ENCODE results near the gene FOXI2.

Gene FOXI2

DNA sequence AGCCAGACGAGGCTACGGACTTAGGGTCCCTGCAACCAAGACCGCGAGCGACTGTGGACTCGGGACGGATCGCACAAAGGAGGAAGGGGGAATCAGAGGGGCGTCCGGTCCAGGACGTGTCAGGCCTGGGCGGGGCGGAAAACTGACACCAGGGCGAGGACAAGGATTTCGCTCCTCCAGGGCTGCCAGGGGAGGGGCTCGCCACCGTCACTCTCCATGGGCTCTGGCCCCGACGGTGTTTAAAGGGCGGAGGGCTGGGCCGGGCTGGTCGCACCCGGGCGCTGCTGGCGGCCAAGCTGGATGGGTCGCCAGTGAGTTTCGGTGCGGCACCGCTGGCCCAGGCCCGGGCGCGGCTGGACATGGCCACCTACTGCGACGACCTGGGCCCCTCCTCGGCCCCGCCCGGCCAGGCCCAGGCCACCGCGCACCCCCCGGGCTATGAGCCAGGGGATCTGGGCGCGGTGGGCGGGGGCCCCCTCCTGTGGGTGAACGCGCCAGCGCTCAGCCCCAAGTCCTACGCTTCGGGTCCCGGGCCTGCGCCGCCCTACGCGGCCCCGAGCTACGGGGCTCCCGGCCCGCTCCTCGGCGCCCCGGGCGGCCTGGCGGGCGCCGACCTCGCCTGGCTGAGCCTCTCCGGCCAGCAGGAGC lies at the start of gene FOXI2:
TSS of gene FOXI2 (plus strand) at position 271 of the 648 bp plus-strand sequence. CDS start at position 360, 89 bp downstream.
- no peak for DNase-seq (ENCODE audit: low read depth, low spot score)

DNA sequence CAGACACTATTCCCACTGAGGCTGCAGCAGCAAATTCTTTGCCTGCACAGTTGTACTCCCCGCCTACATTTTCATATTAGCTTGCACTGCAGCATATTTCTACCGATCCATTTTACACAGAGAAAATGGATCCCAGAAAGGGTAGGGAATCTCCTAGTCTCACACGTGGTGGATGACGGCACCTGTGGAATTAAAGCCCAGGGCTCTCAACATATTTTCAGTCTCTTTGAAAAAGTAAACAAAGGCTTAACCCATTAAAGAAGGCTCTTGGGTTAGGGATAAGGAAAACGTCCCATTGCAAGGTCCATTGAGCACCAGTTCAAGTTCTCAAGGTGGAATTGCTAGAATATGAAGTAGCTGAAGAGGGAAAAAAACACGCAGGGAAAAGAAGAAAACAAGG lies 49.4 kb upstream of the FOXI2 start:
- DNase-seq (ENCODE audit: low read depth, low spot score): no peak

DNA sequence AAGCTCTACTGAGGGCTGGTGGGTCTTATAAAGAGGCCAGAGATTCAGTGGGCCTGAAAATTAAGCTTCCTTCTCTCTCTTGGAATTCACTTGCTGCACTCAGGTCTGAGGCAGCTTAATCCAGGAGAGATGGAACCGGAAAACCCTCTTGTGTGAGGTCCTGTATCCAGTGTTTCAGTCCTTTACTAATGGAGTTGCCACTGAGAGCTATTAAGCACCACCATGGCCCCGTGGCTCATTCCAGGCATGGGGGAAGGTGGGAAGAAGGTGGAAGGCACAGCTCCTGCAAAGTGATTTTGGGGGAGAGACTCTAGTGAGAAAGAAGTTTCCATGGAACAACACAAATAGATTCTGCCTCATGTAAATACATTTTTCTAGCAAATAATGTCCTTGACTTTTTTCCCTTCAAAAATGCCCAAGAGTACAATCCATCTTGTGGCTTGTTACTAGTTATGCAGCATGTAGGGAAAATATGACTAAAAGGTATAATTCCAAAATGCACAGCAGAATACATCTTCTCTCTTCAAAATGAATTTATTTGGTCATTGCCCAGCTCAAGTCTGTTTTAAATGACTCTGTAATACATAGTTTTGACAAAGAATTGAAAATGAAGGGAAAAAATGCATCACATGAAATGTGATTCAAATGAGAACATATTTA lies 46.7 kb upstream of the FOXI2 start:
- no peak for DNase-seq (ENCODE audit: low read depth, low spot score)

DNA sequence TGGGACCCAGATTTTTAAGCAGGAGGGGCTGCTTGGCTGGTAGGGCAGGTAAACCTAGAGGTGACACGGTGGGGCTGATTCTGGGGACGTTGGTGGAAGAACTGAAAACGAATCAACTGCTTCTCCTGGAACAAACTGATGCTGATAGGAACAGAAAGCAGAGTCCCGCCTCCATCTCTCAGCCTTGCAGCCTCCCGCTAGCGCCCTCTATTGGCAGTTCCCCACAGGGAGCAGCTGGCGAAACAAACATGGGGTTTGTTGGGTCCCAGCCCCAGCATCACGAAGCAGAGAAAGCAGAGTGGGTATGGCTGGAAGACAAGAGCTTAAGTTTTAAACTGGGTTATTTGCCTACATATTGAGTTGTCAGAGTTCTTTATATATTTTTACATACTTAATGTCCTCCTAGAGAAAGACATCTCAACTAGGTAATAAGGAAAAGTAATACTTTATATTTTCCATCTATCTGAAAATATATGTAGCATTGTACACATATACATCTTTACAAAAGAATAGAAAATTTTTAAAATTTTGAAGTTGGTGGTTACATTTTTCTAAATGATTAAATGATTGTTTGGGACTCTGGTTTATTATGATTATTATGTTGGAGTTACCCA lies 42.3 kb upstream of the FOXI2 start:
- DNase-seq (ENCODE audit: low read depth, low spot score): no peak

DNA sequence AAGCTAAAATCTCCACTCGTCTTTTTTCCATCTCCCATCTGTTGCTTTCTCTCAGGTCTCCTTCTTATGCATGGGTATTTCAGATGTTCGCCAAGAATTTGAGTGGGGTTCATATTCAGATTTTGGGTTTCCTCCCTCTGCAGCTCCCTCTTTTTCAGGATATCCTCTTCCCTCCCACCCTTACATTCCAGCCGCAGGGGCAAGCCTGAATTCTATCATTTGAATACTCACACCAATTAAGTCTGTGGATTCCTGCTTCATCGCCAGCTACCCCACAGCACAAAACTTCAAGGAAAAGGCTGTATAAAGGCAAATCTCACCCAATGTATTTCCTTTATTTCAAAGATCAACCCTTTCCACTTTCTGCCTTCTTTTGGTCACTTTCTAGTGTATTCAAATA lies 41.6 kb upstream of the FOXI2 start:
- DNase-seq (ENCODE audit: low read depth, low spot score): no peak

DNA sequence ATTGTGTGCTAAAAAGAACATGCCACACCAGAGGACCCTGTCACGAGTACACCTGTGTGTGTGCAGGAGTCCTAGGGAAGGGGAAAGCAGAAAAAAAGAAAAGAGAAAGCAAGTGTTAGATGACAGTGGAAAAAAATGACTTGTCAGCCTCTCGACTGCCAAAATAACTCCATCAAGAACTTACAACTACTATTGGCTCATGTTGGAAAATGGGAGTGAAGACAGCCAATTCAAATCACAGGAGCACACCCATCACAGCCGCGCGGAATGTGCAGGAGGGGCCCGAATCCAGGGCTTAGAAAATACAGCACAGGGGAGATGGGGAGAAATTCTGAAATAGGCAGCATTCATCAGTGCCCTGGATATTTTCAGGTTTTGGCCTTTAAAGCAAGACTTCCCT lies 38.1 kb upstream of the FOXI2 start:
- no peak for DNase-seq (ENCODE audit: low read depth, low spot score)

DNA sequence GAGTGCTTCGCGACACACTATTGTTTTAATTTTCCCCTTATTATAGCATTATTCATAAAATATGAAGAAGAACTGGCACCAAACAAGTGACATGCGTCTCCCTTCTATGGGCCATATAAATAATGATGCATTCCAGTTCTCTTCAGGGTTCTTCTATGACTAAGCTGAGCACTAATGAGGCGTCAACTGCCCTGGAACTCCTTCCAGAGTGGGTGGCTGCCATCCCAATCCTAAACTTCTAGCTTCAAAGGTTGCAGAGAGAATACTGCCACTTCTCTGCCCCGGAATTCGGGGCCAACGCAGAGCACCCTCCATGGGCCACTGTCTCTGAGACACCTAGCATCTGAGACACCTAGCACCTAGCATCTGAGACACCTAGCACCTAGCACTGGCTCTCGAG lies 37.7 kb upstream of the FOXI2 start:
- DNase-seq (ENCODE audit: low read depth, low spot score): no peak

DNA sequence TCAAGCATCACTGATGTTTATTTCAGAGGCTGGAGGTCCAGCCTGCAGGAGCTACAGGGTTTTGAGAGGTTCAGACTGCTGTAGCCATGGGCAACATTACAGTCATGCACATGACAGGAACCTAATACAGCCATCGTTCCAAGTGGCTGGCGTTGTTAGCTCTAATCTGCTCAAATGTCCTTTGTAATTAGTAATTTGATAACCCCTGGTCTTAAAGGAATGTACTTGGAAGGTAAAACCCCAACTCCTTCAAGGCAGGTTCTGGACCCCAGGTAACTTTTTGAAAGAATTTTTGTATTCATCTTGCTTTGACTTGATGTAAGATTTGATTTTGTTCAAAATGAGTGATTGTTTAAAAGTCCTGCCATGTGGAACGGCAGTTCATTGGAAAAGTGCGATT lies 34.7 kb upstream of the FOXI2 start:
- no peak for DNase-seq (ENCODE audit: low read depth, low spot score)

DNA sequence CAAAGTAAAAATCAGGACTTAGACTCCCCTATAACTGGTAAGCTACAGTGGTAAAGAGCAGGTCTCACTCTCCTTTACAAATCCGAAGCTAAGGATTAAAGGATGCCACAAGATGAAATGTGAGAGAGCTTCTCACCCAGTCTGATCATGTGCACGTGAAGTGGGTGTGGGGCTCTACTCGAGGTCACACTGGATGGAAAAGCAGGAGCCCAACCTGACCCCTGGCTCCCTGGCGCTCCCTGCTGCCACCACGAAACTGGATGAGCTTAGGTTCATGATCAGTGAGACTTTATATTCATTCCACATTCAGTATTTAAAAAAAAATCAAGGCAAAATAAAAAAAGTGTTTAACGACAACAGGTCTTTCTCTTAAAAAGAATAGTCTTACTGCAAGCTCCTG lies 21.7 kb upstream of the FOXI2 start:
- DNase-seq (ENCODE audit: low read depth, low spot score): no peak

DNA sequence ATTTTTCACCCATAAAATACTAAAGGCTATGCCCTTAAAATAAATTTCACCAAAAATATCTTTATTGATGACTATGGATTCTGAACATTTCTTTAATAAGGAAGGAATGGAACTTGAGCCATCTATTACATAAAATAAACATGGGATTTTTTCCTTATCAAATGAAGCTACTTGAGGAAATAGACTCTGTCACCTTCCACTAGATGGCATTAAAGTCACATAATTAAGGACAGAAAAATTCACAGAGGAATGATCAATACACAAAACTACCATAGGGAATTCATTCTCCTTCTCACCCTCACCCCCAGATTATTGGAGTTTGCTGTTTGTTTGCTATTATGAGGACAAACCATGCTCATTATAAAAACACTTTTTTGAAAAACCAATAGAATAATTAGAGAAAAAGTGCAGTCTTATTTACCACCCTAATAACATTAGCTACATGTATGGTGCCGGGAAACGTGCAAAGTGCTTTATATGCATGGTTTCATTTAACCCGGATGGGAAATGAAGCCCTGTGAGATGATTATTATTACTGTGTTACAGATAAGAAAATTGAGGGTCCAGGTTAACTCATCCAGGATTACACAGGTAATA lies 21.1 kb upstream of the FOXI2 start:
- no peak for DNase-seq (ENCODE audit: low read depth, low spot score)

DNA sequence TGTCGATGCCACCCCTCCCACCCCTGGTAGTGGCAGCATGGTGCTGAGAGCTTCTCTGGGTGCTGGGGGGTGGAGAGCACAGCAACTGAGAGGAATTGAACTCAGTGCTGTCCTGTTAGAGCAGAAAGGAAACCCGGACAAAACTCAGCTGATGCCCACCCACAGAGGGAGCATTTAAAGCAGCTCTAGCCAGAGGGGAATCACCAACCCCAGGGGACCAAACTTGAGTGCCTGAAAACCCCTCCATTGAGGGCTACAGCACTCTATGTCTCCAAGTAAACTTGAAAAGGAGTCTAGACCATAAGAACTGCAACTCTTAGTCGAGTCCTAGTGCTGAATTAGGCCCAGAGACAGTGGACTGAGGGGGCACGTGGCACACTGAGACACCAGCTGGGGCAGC lies 16.8 kb upstream of the FOXI2 start:
- no peak for DNase-seq (ENCODE audit: low read depth, low spot score)

DNA sequence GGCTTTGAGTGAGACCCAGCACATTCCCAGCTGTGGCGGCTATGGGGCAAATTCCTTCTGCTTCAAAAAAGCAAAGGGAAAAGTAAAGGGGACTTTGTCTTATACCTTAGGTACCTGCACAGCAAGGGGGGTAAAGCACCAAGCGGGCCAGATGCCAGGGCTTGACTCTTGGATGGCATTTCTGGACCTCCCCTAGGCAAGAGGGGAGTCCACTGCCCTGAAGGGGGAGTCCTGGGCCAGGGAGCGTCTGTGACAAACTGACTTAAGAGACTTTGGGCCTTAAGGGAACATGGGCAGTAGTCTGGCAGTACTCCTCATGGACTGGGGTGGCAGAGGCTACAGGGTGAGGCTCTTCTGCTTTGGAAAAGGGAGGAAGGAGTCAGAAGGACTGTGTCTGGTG lies 16.1 kb upstream of the FOXI2 start:
- no peak for DNase-seq (ENCODE audit: low read depth, low spot score)

DNA sequence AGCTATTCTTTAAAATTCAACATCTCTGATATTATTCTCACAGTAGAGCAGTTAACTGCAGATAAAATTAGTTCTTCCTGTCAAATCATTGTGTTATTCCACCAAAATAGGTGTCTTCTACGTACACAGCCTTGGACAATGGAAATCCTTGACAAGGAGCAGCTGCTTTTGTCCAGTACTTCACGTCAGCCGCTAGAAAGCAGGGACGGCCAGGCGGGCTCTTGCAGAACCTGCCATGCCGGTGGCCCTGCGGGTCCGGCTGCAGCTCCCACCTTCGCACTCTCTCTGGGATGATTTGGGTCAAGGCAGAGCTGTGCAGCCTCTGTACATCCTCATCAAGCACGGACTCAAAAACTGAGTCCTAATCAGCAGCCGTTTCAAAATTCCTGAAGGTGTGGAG lies 2.2 kb upstream of the FOXI2 start:
- DNase-seq (ENCODE audit: low read depth, low spot score): no peak

DNA sequence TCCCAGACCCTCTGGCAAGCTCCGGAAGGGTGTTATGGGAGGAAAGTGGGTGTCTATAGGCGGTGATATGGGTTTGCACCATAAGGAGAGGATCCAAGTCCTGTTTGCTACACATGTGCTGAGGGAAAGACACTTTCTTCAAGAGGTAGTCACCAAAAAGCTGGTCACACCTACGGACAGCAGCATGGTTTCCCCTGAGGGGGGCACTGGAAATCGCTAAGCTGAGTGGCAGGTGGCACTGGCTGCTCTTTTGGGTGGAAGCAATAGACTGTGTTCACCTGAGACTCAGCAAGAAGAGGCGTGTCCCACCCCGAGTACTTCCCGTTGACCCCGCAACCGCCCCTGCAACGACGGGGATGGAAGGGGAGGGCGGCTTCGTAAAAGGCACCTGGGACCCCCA lies 1.8 kb upstream of the FOXI2 start:
- no peak for DNase-seq (ENCODE audit: low read depth, low spot score)

DNA sequence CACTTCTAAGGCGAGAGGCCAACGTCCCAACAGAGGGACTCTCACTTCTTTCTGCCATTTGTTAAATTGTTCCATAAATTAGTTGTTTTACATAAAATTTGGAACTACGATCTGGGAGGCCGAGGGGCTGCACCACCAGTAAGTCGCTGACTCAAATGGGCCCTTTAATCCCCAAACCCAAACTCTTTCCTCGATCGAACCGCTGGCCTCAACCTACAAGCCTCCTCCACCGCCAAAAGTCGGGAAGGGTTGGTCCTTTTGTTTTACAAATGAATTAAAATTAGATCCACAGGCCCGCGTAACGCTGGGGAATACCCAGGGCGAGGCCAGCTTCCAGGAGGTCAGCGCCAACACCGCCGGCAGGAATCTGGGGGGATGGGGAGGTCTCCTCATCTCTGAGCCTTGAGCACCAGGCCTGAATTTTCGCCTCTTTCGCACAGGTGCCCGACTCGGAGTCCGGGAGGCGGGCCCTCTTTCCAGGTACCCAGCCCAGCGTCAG lies 1.2 kb upstream of the FOXI2 start:
- DNase-seq (ENCODE audit: low read depth, low spot score): no peak

DNA sequence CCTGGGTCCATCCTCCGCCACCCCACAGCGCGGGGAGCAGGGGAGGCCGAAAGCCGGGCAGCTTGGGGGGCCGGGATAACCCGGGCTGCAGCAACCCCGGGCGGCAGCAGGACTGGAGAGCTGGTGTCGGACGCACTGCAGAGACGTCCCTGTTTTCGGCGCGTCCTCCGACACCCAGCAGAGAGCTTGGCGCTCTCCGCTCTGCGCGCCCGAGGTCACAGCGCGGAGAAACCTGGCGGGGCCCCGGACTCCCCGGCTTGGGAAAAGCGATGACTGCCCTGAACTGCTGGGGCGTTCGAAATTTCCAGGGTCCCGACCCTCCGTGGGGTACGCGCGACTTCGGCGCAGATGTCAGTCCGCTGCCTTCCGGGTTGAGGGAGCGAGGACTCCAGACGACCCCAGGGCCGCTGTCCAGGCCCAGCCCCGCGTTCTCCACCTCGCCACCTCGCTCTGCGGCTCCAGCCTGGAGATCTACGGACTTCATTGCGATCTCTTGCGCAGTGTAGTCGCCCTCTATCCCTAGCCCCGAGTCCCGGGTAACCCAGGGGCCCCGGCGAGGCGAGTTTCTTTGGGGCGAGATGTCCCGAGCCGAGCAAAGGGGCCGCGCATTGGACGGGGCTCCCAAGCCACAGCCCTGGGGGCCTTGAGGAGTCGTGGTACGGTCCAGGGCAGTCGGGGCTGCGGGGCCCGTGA lies 617 bp upstream of the FOXI2 start:
- no peak for DNase-seq (ENCODE audit: low read depth, low spot score)

DNA sequence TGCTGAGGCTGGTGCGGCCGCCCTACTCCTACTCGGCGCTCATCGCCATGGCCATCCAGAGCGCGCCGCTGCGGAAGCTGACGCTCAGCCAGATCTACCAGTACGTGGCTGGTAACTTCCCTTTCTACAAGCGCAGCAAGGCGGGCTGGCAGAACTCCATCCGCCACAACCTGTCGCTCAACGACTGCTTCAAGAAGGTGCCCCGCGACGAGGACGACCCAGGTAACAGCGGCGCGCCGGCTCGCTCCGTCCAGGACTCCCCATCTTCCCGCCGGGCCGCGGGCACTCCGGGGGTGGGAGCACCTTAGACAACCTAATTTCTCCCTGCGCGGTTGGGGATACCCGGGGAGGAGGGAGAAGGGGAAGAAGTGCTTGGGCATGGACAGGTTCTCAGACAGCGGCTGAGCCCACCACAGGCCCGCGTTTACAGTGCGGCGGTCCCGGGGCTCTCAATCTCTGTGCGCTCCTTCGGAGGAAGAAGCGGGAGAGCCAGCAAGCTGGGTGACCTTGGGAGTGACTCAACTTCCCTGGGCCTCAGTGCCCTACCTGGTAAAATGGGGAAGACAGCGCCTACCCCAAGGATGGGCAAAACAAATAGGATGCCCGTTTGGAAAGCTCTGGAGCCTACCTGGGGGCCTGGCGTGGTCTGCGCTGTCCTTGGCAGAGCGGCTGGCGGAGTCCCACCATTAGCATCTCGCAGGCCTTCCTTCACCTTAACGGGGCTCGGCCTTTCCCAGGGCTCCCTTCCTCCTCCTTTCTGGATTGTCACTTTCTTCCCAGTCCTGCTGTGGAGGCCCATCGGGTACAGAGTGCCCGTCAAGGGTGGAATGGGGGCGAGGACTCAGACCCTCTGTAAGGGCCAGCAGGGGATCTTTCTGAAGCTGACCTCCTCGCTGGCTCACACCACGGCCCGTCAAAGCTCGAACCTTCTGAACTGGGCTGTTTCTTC lies 852 bp downstream of the FOXI2 start:
- DNase-seq (ENCODE audit: low read depth, low spot score): no peak

DNA sequence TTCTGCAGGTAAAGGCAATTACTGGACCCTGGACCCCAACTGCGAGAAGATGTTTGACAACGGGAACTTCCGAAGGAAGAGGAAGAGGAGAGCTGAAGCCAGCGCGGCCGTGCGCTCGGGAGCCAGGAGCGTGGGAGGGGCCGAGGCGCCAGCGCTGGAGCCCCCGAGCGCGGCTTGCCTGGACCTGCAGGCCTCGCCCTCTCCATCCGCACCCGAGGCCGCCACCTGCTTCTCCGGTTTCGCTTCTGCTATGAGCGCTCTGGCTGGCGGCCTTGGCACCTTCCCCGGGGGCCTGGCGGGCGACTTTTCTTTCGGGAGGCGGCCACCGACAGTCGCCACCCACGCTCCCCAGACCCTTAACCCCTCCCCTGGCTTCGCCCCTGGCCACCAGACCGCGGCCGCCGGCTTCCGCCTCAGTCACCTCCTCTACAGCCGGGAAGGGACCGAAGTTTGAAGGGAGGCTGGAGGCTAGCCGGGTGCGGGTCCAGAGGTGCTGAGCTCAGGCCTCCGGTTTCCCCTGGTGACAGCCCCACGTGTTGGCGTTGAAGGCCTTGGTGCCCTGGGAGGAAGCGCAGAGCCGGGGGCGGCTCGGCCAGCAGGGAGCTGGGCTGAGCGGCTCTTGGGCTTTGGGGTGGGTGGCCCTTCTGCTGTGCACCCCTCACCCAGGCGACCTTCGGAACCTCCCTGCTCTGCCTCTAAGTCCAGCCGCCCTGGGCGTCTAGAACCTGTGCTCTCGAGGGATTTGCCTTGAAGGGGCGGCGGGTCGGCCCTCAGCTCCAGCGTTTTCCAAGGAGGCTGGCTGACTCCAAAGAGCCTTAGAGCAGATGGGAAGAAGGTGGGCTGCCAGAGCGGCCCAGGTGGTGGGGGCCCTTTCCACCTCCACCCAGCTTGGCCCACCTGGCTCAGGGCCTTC lies 1.8 kb downstream of the FOXI2 start:
- DNase-seq (ENCODE audit: low read depth, low spot score): no peak

DNA sequence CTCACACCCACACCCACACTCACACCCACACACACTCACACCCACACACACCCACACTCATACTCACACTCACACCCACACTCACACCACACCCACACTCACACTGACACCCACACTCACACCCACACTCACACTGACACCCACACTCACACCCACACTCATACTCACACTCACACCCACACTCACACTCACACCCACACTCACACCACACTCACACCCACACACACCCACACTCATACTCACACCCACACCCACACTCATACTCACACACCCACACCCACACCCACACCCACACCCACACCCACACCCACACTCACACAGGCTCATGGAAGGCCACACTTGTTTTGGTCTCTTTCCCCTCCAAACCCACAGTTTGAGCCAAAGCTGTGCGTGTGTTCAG lies 2.9 kb downstream of the FOXI2 start:
- no peak for DNase-seq (ENCODE audit: low read depth, low spot score)

DNA sequence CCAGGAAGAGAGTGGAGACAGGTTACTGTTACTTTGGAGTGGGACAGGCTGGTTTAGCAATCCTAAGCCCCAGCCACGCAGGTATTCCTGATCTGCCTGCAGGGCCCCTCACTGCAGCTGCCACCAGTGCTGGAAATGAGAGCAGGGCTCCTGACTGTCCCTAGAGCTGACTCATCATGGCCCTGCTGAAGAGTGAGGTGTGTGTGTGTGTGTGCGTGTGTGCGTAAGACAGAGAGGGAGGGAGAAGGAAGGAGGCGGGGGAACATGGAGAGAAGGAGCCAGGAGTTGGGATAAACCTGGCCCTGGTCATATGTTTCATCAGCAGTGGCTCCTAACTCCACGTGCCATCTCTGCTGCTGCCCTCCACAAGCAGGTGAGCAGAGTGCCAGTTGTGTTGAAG lies 3.6 kb downstream of the FOXI2 start:
- DNase-seq (ENCODE audit: low read depth, low spot score): no peak
